GM20000 (cell line): ENCODE data around the gene KIF9.

ENCODE experiments used
- DNase-seq: peaks from one replicate; pipeline ENCODE4 v3.0.0; 2012; ENCODE audit warnings: low spot score
- TF ChIP-seq, protein P1 (sequence below): IDR thresholded peaks from 2 replicates; pipeline ENCODE4 v1.5.1; 2012; ENCODE audit warnings: mild to moderate bottlenecking, control low read depth; ENCODE audit errors: extremely low read depth, missing control alignments

KIF9 gene

DNA sequence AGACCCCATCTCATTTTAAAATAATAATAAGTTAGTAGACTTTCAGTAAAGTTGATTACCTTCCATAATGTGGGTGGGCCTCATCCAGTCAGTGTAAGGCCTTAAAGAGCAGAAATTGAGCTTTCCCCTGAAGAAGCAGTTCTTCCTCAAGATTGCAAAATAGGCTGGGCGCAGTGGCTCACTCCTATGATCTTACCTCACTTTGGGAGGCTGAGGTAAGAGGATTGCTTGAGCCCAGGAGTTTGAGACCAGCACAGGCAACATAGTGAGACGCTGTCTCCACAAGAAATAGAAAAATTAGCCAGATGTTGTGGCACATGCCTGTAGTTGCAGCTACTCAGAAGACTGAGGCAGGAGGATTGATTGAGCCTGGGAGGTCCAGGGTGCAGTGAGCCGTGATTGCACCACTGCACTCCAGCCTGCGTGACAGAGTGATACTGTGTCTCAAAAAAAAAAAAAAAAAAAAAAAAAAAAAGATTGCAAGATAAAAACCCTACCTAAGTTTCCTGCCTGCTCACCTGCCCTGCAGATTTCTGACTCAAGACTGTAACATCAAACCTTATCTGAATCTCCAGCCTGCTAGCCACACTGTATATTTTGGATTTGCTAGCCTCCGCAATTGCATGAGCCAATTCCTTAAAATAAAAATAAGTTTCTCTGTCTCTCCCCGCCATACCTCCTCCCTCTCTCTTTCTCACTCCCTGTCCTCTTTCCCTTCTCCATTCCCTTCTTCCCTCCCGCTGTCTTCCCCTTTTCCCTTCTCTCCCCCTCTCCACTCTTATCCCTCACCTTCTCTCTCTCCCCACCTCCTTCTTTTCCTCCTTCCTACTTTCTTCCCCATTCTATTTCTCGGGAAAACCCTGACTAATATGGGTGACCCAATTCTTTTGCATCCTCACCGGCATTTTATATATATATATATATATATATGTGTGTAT lies 17.1 kb upstream of the KIF9 start:
- DNase-seq, result no peak
- TF ChIP-seq, protein P1, sequence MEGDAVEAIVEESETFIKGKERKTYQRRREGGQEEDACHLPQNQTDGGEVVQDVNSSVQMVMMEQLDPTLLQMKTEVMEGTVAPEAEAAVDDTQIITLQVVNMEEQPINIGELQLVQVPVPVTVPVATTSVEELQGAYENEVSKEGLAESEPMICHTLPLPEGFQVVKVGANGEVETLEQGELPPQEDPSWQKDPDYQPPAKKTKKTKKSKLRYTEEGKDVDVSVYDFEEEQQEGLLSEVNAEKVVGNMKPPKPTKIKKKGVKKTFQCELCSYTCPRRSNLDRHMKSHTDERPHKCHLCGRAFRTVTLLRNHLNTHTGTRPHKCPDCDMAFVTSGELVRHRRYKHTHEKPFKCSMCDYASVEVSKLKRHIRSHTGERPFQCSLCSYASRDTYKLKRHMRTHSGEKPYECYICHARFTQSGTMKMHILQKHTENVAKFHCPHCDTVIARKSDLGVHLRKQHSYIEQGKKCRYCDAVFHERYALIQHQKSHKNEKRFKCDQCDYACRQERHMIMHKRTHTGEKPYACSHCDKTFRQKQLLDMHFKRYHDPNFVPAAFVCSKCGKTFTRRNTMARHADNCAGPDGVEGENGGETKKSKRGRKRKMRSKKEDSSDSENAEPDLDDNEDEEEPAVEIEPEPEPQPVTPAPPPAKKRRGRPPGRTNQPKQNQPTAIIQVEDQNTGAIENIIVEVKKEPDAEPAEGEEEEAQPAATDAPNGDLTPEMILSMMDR, result no peak

DNA sequence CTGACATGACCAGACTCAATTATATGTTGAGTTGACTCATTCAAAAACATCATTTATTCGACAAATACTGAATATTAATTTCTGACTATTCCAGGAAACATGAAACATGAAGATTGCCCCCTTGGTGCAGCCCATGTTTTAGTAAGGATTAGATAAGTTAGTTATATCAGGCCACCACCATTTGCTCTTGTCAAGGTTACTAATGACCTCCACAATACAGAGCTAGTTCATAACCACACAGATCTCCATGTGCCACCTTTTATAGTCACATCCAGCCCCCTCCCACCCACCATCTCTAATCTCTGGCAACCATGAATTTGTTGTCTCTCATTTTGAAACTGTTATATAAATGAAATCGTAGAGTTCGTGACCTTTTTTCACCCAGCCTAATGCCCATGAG lies 15.8 kb upstream of the KIF9 start:
- no peak for DNase-seq
- TF ChIP-seq, protein P1, result no peak

DNA sequence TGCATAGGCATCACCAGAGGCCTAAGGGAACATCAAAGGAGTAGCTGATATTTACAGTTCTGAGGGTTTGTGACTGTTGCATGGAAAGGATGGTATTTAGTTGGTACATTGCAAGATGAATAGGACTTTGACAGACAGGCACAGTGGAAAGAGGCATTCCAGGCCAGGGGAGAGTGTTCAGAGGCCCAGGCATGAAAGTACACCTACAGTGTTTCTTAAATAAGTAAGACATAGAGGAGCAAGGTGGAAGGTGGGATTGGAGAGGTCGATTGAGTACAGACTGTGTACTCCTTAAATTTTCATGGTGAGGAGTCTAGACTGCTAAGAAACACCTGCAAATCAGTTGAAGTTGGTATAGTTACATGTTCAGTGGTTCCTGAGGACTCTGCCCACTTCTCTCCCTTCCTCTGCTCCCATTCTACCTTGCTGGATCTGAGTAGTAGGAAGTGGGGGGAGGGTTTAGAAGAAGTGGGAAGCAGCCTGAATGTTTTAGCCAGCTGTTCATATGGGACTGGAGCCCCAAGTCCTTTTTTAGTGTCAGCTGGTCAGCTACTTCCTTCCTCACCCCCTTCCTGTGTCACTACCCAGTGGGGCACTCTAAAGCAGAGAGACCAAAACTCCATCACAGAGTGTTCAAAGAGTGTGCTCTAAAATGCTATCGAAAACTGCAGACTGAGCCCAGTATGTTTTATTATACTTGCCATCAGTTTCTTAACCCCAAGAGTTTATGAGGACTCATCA lies 14.1 kb upstream of the KIF9 start:
- DNase-seq, result no peak
- TF ChIP-seq, protein P1, result no peak

DNA sequence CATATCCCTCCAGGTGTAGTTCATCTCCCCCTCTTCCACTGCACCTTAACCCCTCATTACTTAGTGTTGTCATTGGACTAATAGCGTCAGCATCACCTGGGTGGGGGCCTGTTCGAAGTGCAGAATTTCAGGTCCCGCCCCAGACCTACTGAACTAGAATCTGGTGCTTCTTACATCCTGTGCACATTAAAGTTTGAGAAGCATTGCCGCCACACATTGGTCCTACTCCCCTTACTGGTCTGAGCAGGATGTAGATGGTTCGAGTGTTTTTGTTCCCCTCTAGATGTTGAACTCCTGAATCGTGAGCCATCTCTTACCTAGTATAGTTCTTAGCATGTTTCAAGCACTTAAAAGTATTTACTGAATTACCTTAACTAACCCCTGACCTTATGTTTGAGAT lies 13.4 kb upstream of the KIF9 start:
- TF ChIP-seq, protein P1, result no peak

DNA sequence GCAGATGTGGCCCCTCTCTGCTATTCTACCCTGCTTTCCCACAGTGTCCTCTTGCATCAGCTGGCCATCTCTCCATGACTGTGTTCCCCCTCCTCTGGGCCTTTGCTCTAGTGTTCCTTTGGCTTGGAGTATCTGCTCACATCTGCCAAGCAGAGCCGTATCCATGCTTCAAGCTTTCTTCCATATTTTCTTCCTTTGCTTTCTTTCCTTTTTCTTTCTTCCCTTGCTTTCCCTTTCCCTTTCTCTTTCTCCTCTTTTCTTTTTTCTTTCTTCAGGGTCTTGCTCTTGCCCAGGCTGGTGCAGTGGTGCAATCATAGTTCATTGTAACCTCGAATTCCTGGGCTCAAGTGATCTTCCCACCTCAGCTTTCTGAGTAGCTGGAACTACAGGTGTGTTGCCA lies 12.7 kb upstream of the KIF9 start:
- no peak for DNase-seq

More for the DNA sequence above, 13.4 kb upstream of the KIF9 start:
- no peak for DNase-seq

DNA sequence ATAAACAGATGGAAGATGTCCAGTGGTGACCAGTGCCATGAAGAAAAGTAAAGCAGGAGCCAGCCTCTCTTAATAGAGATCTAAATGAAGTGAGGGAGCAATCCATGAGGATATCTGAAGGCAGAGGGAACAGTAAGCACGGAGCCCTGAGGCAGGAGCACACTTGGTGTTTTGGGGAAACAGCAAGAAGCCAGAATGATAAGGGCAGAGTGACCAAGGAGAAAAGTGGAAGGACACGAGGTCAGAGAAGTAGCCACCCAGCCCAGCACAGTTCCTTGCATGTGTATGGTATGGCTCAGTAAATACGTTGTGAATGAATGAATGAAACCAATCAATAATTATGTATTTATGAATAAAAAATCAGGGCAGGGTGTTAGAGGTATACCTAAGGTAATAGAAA lies 11.8 kb upstream of the KIF9 start:
- TF ChIP-seq, protein P1, result no peak
- no peak for DNase-seq

More for the DNA sequence above, 12.7 kb upstream of the KIF9 start:
- TF ChIP-seq, protein P1, result no peak

DNA sequence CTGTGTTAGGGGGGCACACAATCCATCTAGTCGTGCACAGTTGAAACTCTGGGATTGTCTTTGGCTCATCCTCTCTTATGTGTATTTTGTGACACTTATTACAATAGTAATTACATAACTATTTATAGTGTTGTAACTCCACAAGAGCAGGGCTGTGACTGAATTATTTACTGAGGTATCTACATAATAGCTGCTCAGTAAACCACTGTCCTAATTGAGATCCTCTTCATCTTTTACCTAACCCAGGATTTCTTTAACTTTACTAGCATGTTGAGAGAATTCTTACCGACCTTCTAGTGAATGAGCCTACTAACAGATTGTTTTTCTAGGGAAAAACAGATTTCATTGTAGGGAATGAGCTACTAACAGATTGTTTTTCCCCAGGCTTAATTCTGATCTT lies 11.2 kb upstream of the KIF9 start:
- DNase-seq, result no peak
- TF ChIP-seq, protein P1, result no peak

DNA sequence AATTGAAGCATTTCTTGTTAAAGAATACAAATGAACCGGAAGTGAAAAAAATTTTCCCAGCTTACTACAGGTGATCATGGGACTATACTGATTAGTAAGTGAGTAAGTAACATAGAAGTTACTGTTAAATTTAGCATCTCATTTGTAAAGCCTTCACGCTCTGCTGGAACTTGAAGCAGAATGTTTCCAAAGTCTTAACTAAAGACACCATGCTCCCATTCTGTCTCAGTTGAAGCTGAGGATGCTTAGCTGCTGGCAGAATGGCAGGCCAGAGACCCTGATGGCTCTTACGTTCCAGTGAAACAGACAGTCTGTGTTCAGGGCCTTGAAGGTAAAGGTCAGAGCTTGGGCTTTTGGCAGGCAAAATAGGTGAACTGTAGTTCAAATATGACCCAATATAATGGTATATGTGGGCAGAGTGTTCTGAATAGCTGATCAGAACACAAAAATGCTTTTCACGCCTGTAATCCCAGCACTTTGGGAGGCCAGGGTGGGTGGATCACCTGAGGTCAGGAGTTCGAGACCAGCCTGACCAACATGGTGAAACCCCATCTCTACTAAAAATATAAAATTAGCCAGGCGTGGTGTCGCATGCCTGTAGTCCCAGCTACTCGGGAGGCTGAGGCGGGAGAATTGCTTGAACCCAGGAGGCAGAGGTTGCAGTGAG lies 9.3 kb upstream of the KIF9 start:
- DNase-seq, result peak; percentile 50
